Effector memory CD4-positive, alpha-beta T cell (primary cell): ENCODE measurements around the gene SBF2.
"Not testable (repeated sequence)": the region's sequence is repeated elsewhere in the genome, so short reads cannot be mapped to it uniquely, and the experiment has no call there.

Experiments used
- DNase-seq, 3 donors: peaks; one replicate each; pipeline ENCODE4 v3.0.0-alpha.2; 2020
- H3K27ac ChIP-seq: 2 replicates; pipeline ENCODE4 v1.7.0; 2013; ENCODE audit warnings: mild to moderate bottlenecking, low read length, moderate library complexity; ENCODE audit not compliant: insufficient read depth, poor library complexity, severe bottlenecking
- H3K27me3 ChIP-seq: replicated peaks from 2 replicates; pipeline ENCODE4 v1.7.0; 2013; ENCODE audit warnings: mild to moderate bottlenecking, low read length; ENCODE audit not compliant: insufficient read depth, control insufficient read depth, poor library complexity, severe bottlenecking
- H3K36me3 ChIP-seq: 2 replicates; pipeline ENCODE4 v1.7.0; 2013; ENCODE audit warnings: mild to moderate bottlenecking, low read length, moderate library complexity; ENCODE audit not compliant: control insufficient read depth, insufficient read depth
- H3K4me1 ChIP-seq: 2 replicates; pipeline ENCODE4 v1.7.0; 2013; ENCODE audit warnings: low read length, mild to moderate bottlenecking; ENCODE audit not compliant: control insufficient read depth, insufficient read depth, poor library complexity, severe bottlenecking
- H3K4me3 ChIP-seq: 2 replicates; pipeline ENCODE4 v1.7.0; 2013; ENCODE audit warnings: low read length, low read depth, mild to moderate bottlenecking; ENCODE audit not compliant: insufficient read depth, poor library complexity, severe bottlenecking
- H3K9me3 ChIP-seq: 2 replicates; pipeline ENCODE4 v1.7.0; 2013; ENCODE audit warnings: mild to moderate bottlenecking, low read length, moderate library complexity; ENCODE audit not compliant: control insufficient read depth

Gene SBF2

GRCh38 chr11:9916480-9916879, 377.5 kb downstream of the SBF2 start:
- Histone ChIP-seq H3K4me3 (no peak overlapping the region), H3K9me3 (no peaks in the 10 kb centered on the region), H3K27me3 (no peaks in the 10 kb centered on the region), H3K4me1 (no peaks in the 10 kb centered on the region), H3K27ac (no peak overlapping the region), H3K36me3 (no peaks in the 10 kb centered on the region)
- DNase-seq: no peak

- Histone ChIP-seq H3K9me3 (no peaks in the 10 kb centered on the region), H3K27me3 (no peaks in the 10 kb centered on the region), H3K27ac (no peak overlapping the region), H3K36me3 (no peaks in the 10 kb centered on the region), H3K4me1 (no peaks in the 10 kb centered on the region), H3K4me3 (no peak overlapping the region)
- DNase-seq: no peak
Measured at GRCh38 chr11:9914064-9914463, 380.0 kb downstream of the SBF2 start.

GRCh38 chr11:9905960-9906791, 387.8 kb downstream of the SBF2 start:
- Histone ChIP-seq H3K27me3 (no peaks in the 10 kb centered on the region), H3K4me3 (no peak overlapping the region), H3K36me3 (no peaks in the 10 kb centered on the region), H3K4me1 (no peaks in the 10 kb centered on the region), H3K27ac (no peak overlapping the region), H3K9me3 (no peaks in the 10 kb centered on the region)
- no peak for DNase-seq

- no peaks in the 10 kb centered on the region for H3K36me3 ChIP-seq
- H3K4me1 ChIP-seq: no peaks in the 10 kb centered on the region
- DNase-seq: no peak
- H3K27me3 ChIP-seq: no peaks in the 10 kb centered on the region
- no peak overlapping the region for H3K4me3 ChIP-seq
- no peak overlapping the region for H3K27ac ChIP-seq
- no peaks in the 10 kb centered on the region for H3K9me3 ChIP-seq
Measured at GRCh38 chr11:9905501-9905951, 388.5 kb downstream of the SBF2 start.

- Histone ChIP-seq H3K4me3 (no peak overlapping the region), H3K4me1 (no peaks in the 10 kb centered on the region), H3K36me3 (no peaks in the 10 kb centered on the region), H3K9me3 (no peaks in the 10 kb centered on the region), H3K27ac (no peak overlapping the region), H3K27me3 (no peaks in the 10 kb centered on the region)
- no peak for DNase-seq
Measured at GRCh38 chr11:9903579-9903978, 390.4 kb downstream of the SBF2 start.

- H3K4me3 ChIP-seq: no peak overlapping the region
- H3K36me3 ChIP-seq: no peaks in the 10 kb centered on the region
- no peak for DNase-seq
- no peaks in the 10 kb centered on the region for H3K9me3 ChIP-seq
- no peaks in the 10 kb centered on the region for H3K4me1 ChIP-seq
- H3K27ac ChIP-seq: no peak overlapping the region
- no peaks in the 10 kb centered on the region for H3K27me3 ChIP-seq
Measured at GRCh38 chr11:9901943-9902342, 392.1 kb downstream of the SBF2 start.

- H3K27ac ChIP-seq, DNase-seq, H3K9me3 ChIP-seq, H3K27me3 ChIP-seq, H3K4me1 ChIP-seq, H3K36me3 ChIP-seq, H3K4me3 ChIP-seq: not testable (repeated sequence)
Measured at GRCh38 chr11:9900253-9900652, 393.8 kb downstream of the SBF2 start.

- no peak overlapping the region for H3K27ac ChIP-seq
- no peak overlapping the region for H3K4me3 ChIP-seq
- H3K36me3 ChIP-seq: no peaks in the 10 kb centered on the region
- H3K27me3 ChIP-seq: no peaks in the 10 kb centered on the region
- no peaks in the 10 kb centered on the region for H3K4me1 ChIP-seq
- no peaks in the 10 kb centered on the region for H3K9me3 ChIP-seq
- no peak for DNase-seq
Measured at GRCh38 chr11:9899676-9900075, 394.3 kb downstream of the SBF2 start.

- peaks cover 3% of the 10 kb centered on the region for H3K36me3 ChIP-seq
- no peaks in the 10 kb centered on the region for H3K9me3 ChIP-seq
- no peak overlapping the region for H3K4me3 ChIP-seq
- no peak overlapping the region for H3K27ac ChIP-seq
- no peak for DNase-seq
- no peaks in the 10 kb centered on the region for H3K4me1 ChIP-seq
- no peaks in the 10 kb centered on the region for H3K27me3 ChIP-seq
Measured at GRCh38 chr11:9896902-9897301, 397.1 kb downstream of the SBF2 start.

GRCh38 chr11:9895006-9895405, 399.0 kb downstream of the SBF2 start:
- H3K36me3 ChIP-seq: peaks cover 3% of the 10 kb centered on the region
- no peak overlapping the region for H3K27ac ChIP-seq
- no peak overlapping the region for H3K4me3 ChIP-seq
- H3K27me3 ChIP-seq: no peaks in the 10 kb centered on the region
- H3K4me1 ChIP-seq: no peaks in the 10 kb centered on the region
- no peaks in the 10 kb centered on the region for H3K9me3 ChIP-seq
- DNase-seq: no peak
